RWPE2 (cell line): Measurements from ENCODE around the gene AGPAT1.
"Not testable (repeated sequence)": the region's sequence is repeated elsewhere in the genome, so short reads cannot be mapped to it uniquely, and the experiment has no call there.

ENCODE experiments used
- ATAC-seq: fragments of 200-7000 bp; cut with Tn5 transposase; 3 replicates; pipeline ENCODE4 v1.9.1; 2021; ENCODE audit warnings: low read depth
- DNase-seq: peaks from one replicate; pipeline ENCODE4 v3.0.0-alpha.2; 2020; ENCODE audit warnings: low spot score
- H3K27ac ChIP-seq: fragments of 450-650 bp; 2 replicates; pipeline ENCODE4 v1.5.1; 2017; ENCODE audit warnings: mild to moderate bottlenecking; ENCODE audit not compliant: poor library complexity, severe bottlenecking
- H3K27me3 ChIP-seq: fragments of 250-450 bp; sonication (Bioruptor Pico); 2 replicates; pipeline ENCODE4 v1.5.1; 2021; ENCODE audit warnings: mild to moderate bottlenecking, moderate library complexity; ENCODE audit not compliant: insufficient read depth, poor library complexity, severe bottlenecking
- H3K36me3 ChIP-seq: fragments of 250-450 bp; sonication (Bioruptor Pico); 2 replicates; pipeline ENCODE4 v1.5.1; 2020; ENCODE audit warnings: low read depth, mild to moderate bottlenecking, moderate library complexity
- H3K4me1 ChIP-seq: fragments of 250-450 bp; sonication (Bioruptor Pico); 2 replicates; pipeline ENCODE4 v1.5.1; 2021; ENCODE audit warnings: mild to moderate bottlenecking, moderate library complexity; ENCODE audit not compliant: insufficient read depth, poor library complexity, severe bottlenecking
- H3K4me3 ChIP-seq: fragments of 250-450 bp; sonication (Bioruptor Pico); 2 replicates; pipeline ENCODE4 v1.5.1; 2021; ENCODE audit warnings: mild to moderate bottlenecking, moderate library complexity; ENCODE audit not compliant: severe bottlenecking
- H3K9me3 ChIP-seq: fragments of 250-450 bp; sonication (Bioruptor Pico); 2 replicates; pipeline ENCODE4 v1.5.1; 2021; ENCODE audit warnings: mild to moderate bottlenecking, moderate library complexity; ENCODE audit not compliant: severe bottlenecking
- CTCF ChIP-seq: fragments of 450-650 bp; IDR thresholded peaks from one replicate; pipeline ENCODE4 v1.5.1; 2017; ENCODE audit warnings: mild to moderate bottlenecking, moderate library complexity; ENCODE audit not compliant: poor library complexity, severe bottlenecking

The AGPAT1 gene

GRCh38 chr6:32146687-32147086 is 29.2 kb downstream of the AGPAT1 start:
- Histone ChIP-seq H3K27me3 (no peaks in the 10 kb centered on the region), H3K27ac (no peak overlapping the region), H3K4me1 (no peaks in the 10 kb centered on the region), H3K9me3 (no peaks in the 10 kb centered on the region), H3K4me3 (no peak overlapping the region), H3K36me3 (no peaks in the 10 kb centered on the region)
- DNase-seq (no peak), ATAC-seq (no peak)
- TF ChIP-seq CTCF: no peak

GRCh38 chr6:32146287-32146686 is 29.6 kb downstream of the AGPAT1 start:
- H3K9me3 ChIP-seq: no peaks in the 10 kb centered on the region
- no peaks in the 10 kb centered on the region for H3K4me1 ChIP-seq
- H3K4me3 ChIP-seq: no peak overlapping the region
- H3K27ac ChIP-seq: no peak overlapping the region
- no peak for DNase-seq
- no peak for TF ChIP-seq CTCF
- no peak for ATAC-seq
- no peaks in the 10 kb centered on the region for H3K36me3 ChIP-seq
- no peaks in the 10 kb centered on the region for H3K27me3 ChIP-seq

DNA sequence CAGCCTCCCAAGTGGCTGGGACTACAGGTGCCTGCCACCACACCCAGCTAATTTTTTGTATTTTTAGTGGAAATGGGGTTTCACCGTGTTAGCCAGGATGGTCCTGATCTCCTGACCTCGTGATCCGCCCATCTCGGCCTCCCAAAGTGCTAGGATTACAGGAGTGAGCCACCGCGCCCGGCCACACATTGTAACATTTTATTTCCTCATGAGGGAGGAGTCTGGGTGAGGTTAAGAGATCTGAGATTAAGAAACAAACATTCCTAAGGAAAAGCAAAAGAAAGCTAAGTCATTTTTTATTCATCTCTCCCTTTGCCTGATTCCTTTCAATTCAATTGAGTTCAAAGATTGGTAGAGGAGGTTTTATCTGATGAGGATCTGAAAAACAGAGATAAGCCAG is 31.6 kb downstream of the AGPAT1 start:
- H3K27ac ChIP-seq, ATAC-seq, DNase-seq: not testable (repeated sequence)

GRCh38 chr6:32140420-32141046 is 35.4 kb downstream of the AGPAT1 start:
- Histone ChIP-seq H3K27ac (no peak overlapping the region), H3K4me3 (no peak overlapping the region), H3K27me3 (no peaks in the 10 kb centered on the region), H3K36me3 (no peaks in the 10 kb centered on the region), H3K9me3 (no peaks in the 10 kb centered on the region), H3K4me1 (no peaks in the 10 kb centered on the region)
- ATAC-seq: no peak
- DNase-seq: no peak
- no peak for TF ChIP-seq CTCF

More for the DNA sequence above, 31.6 kb downstream of the AGPAT1 start:
- H3K4me3 ChIP-seq, H3K36me3 ChIP-seq, H3K9me3 ChIP-seq, H3K4me1 ChIP-seq, H3K27me3 ChIP-seq: not testable (repeated sequence)

DNA sequence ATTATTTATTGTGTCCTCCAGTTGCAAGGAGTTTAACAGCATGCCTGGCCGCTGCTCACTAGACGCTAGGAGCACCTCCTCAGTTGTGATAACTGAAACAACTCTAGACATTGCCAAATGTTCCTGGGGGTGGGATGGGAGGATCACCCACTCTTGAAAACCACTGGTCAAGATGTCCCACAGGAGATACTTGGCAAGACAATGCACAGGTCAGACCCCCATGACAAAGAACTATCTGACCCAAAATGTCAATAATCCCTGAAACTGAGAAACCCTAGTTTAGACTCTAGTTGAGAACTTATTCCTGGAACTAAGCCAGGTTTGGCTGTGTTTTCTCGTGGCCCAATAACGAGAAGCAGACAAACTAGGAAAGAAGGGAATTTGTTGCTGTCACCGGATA is 36.3 kb downstream of the AGPAT1 start:
- H3K27ac ChIP-seq: no peak overlapping the region
- no peak overlapping the region for H3K4me3 ChIP-seq
- H3K27me3 ChIP-seq: no peaks in the 10 kb centered on the region
- H3K36me3 ChIP-seq: no peaks in the 10 kb centered on the region
- H3K9me3 ChIP-seq: no peaks in the 10 kb centered on the region
- DNase-seq (no peak), ATAC-seq (no peak)
- no peak for TF ChIP-seq CTCF
- no peaks in the 10 kb centered on the region for H3K4me1 ChIP-seq
